ENCODE measurements around the gene ZNF202. TPM values are rescaled to one million over a fixed set of nuclear protein-coding genes. Genes with fewer than 3 reads are reported as not detected.

Gene ZNF202
- total RNA-seq, 1 donor from 2014 or later = 10.6 TPM

- ATAC-seq (no peak), DNase-seq (no peak)
- H3K9me3 ChIP-seq = no peaks in the 10 kb centered on the region
- TF ChIP-seq CTCF (IDR thresholded peaks at IDR 0.05) = no peak
- intact Hi-C loops (cut with DNase I) = no loop called here
- peaks cover 19% of the 10 kb centered on the region for H3K27me3 ChIP-seq (ENCODE audit: low read depth)
- H3K4me3 ChIP-seq = no peak overlapping the region
- H3K36me3 ChIP-seq = no peaks in the 10 kb centered on the region
- H3K27ac ChIP-seq = no peak overlapping the region
- no peaks in the 10 kb centered on the region for H3K4me1 ChIP-seq
Observed at GRCh38 chr11:123695231-123695630, 46.2 kb downstream of the ZNF202 start.

- Histone ChIP-seq H3K4me3 (no peak overlapping the region), H3K4me1 (no peaks in the 10 kb centered on the region), H3K36me3 (no peaks in the 10 kb centered on the region), H3K27ac (no peak overlapping the region), H3K27me3 (ENCODE audit: low read depth) (peaks cover 19% of the 10 kb centered on the region), H3K9me3 (no peaks in the 10 kb centered on the region)
- DNase-seq (no peak), ATAC-seq (no peak)
- intact Hi-C loops (cut with DNase I) = no loop called here
- TF ChIP-seq CTCF (IDR thresholded peaks at IDR 0.05) = no peak
Observed at GRCh38 chr11:123694551-123694950, 46.9 kb downstream of the ZNF202 start.

DNA sequence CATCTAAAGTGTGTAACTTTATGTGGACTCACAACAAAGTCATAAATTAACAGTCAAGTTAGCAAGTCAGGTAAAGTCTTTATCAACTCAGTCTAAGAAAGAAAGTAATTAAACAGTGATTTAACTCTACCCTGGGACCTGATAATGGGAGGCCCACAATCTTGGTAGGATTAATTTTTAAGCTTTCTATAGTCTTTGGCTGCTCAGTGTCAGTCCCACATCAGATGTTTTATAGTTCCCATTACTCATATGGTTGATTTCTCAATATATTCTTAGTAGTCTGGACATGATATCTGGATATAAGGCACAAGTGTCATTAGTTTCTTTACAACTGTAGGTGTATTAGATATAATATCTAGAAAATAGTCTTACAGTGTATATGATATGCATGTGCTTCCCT lies 48.5 kb downstream of the ZNF202 start:
- no peak for TF ChIP-seq CTCF (IDR thresholded peaks at IDR 0.05)
- intact Hi-C loops (cut with DNase I) = no loop called here
- no peaks in the 10 kb centered on the region for H3K9me3 ChIP-seq
- H3K36me3 ChIP-seq = no peaks in the 10 kb centered on the region
- ATAC-seq (no peak), DNase-seq (no peak)
- H3K27me3 ChIP-seq (ENCODE audit: low read depth) = peaks cover 23% of the 10 kb centered on the region
- H3K4me1 ChIP-seq = no peaks in the 10 kb centered on the region
- no peak overlapping the region for H3K27ac ChIP-seq
- H3K4me3 ChIP-seq = no peak overlapping the region

DNA sequence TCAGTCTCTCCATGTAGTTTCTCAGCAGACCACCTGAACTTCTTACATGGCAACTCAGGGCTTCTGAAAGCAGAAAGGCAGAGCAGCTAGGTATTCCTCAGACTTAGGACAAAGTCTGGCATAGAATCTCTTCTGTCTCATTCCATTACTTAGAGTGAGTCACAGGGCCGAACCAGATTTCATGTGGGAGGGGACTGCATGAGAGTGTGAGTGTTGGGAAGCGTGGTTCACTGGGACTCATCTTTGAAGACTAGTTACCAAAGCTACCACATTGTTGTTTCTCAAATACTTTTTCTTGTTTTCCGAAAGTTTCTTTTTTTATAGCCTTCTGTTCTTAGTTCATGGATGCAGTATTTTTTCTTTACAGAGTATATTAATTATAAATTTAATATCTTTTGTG lies 51.0 kb downstream of the ZNF202 start:
- no peak for DNase-seq

GRCh38 chr11:123684601-123685000 lies 56.9 kb downstream of the ZNF202 start:
- Histone ChIP-seq H3K4me3 (no peak overlapping the region), H3K4me1 (no peaks in the 10 kb centered on the region), H3K27me3 (ENCODE audit: low read depth) (peaks cover 10% of the 10 kb centered on the region), H3K9me3 (no peaks in the 10 kb centered on the region), H3K36me3 (no peaks in the 10 kb centered on the region), H3K27ac (no peak overlapping the region)
- DNase-seq = no peak
- no peak for TF ChIP-seq CTCF (IDR thresholded peaks at IDR 0.05)
- ATAC-seq = no peak
- intact Hi-C loops (cut with DNase I) = no loop called here

More for the DNA sequence above, 51.0 kb downstream of the ZNF202 start:
- no peaks in the 10 kb centered on the region for H3K9me3 ChIP-seq
- H3K27me3 ChIP-seq (ENCODE audit: low read depth) = peaks cover 24% of the 10 kb centered on the region
- no peaks in the 10 kb centered on the region for H3K36me3 ChIP-seq
- no peak for TF ChIP-seq CTCF (IDR thresholded peaks at IDR 0.05)
- no peak overlapping the region for H3K4me3 ChIP-seq
- ATAC-seq = no peak
- H3K4me1 ChIP-seq = no peaks in the 10 kb centered on the region
- intact Hi-C loops (cut with DNase I) = no loop called here
- no peak overlapping the region for H3K27ac ChIP-seq
